Middle frontal gyrus (tissue), 1 donor: ENCODE measurements around the gene SEPTIN2.
A peak's percentile ranks its signal among the peaks of the same experiment; 100 is the strongest.
"Not testable (repeated sequence)": the region's sequence is repeated elsewhere in the genome, so short reads cannot be mapped to it uniquely, and the experiment has no call there.

Source experiments
- DNase-seq: peaks from one replicate; pipeline ENCODE4 v3.0.0-alpha.2; 2015; ENCODE audit warnings: low spot score; ENCODE audit errors: extremely low spot score

The SEPTIN2 gene

GRCh38 chr2:241313543-241314095, 2.1 kb upstream of the SEPTIN2 start:
- no peak for DNase-seq

DNA sequence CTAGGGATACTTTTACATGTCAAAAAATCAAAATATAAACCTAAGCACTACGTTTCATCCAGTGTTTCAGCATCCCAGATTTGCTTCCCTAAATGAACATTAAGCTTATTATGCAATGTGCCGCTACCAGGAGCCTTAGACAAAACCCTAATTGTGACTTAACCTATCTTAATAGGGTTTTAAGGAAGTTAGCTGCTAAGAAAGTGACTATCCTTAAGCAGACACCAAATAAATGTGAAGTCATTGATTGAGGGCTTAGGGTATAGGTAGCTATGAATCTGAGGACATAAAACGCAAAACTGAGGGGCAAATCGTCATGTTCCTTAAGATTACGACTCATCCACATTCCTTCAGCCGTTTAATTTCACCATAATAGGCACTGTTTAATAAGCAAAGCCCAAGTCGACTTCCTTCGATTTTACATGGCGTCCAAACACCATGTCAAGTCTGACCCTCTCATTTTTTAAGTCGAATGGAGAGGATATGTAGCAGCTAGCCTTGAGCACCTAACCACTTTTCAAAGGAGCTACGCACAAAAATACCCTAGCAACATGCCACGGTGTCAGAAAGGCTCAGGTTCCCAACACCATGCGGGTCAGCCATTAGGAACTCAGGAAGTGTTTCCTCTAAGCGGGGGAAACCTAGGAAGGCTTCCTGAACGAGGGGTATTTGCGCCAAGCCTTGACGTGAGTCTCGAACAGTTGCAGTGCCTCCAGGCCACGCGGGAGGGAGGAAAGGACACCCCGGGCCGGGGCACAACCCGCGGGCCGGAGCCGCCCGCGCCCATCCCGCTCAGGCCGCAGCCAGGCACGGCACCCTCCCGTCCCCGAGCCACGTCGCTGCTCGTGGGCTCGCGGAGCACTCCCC, 1.3 kb upstream of the SEPTIN2 start:
- DNase-seq = no peak

- peak; percentile 92 for DNase-seq
Observed at GRCh38 chr2:241315093-241315878, 439 bp upstream of the SEPTIN2 start, which contains the start of gene HDLBP. TSS of gene HDLBP (minus strand) at chr2:241315672. CDS start at chr2:241266869, 48,803 bp downstream.

GRCh38 chr2:241316825-241317224, 1.1 kb downstream of the SEPTIN2 start:
- DNase-seq = no peak

DNA sequence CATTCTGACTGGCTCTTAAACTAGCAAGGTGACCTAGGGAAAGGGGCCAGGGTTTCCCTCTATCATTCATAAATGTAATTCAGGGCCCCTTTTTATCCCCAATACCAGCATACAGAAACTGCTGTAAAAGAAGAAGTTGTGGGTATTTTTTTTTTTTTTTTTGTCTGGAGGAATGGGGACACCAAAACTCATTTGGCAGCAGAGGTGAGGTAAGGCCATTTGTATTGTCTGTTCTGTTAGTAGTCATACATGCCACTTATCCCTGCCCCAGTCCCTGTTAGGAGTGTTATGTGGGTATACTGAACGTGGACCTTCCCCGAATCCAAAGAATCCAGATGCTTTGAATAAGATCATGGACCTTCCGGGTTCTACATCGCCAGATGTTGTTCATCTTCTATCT, 1.7 kb downstream of the SEPTIN2 start:
- DNase-seq = no peak

GRCh38 chr2:241318830-241319229, 3.1 kb downstream of the SEPTIN2 start:
- DNase-seq = not testable (repeated sequence)

DNA sequence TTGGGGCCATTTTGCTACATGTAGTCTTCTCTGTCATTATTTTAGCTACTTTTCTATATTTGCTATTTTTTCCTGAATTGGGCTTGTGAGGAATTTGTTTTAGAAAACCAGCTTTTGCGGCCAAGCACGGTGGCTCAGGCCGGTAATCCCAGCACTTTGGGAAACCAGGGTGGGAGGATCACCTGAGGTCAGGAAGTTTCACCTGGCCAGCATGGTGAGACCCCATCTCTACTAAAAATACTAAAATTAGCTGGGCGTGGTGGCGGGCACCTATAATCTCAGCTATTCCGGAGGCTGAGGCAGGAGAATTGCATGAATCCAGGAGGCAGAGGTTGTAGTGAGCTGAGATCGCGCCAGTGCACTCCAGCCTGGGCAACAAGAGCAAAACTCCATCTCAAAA, 4.7 kb downstream of the SEPTIN2 start:
- DNase-seq = no peak

- no peak for DNase-seq
Observed at GRCh38 chr2:241321033-241321432, 5.3 kb downstream of the SEPTIN2 start.

DNA sequence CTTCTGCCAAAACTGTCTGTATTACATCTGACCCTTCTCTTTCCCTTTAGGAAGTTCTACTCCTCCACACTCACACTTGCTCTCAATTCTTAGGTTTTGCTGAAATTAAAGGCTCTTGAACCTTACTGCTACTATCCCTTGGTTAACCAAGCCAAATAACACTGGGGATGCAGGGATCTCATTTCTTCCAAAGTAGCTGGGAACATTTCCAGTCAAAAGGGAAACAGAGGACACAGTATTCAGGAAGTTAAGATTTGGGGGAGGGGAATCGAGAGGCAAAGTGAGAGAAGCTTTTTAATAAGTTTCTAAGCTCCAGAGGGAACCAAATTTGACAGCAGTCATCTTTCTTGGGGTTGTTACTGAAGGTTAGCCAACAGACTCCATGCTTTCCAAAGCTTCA, 6.2 kb downstream of the SEPTIN2 start:
- no peak for DNase-seq

DNA sequence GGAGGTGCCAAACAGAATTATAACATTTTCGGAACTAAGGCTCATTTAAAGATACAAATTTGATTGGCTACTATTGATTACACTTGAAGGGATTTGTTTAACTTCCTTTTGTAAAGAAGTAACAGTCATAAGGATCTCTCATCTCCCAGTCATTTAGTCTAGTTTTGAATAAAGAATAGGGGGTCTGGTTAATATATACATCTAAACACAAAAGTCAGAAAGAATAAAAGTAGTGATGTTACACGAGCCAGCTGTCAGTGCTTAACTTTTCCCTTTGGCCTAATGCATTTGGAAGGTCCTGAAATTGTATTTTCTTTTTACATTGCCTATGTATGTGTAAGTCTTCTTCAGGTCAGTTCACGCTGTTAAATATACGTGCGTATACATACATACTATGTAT, 8.1 kb downstream of the SEPTIN2 start:
- no peak for DNase-seq

DNA sequence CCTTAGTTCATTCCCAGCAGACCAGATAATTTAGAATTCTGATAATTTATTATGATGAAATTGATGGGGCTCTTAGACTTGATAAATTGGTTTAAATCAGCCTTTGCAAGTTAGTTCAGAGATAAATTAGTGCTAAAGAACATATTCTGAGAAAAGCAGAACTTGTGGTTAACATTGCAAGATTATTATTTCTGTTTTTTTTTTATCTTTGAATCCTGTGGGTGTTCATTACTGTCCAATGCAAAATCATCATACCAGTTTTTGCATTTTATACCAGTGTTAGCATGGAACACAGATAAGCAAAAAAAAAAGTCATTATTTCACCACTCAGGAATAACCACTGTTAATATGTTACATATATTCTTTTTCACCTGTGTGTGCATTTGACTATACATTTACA, 9.1 kb downstream of the SEPTIN2 start:
- DNase-seq = no peak

GRCh38 chr2:241325257-241325656, 9.5 kb downstream of the SEPTIN2 start:
- DNase-seq = no peak

DNA sequence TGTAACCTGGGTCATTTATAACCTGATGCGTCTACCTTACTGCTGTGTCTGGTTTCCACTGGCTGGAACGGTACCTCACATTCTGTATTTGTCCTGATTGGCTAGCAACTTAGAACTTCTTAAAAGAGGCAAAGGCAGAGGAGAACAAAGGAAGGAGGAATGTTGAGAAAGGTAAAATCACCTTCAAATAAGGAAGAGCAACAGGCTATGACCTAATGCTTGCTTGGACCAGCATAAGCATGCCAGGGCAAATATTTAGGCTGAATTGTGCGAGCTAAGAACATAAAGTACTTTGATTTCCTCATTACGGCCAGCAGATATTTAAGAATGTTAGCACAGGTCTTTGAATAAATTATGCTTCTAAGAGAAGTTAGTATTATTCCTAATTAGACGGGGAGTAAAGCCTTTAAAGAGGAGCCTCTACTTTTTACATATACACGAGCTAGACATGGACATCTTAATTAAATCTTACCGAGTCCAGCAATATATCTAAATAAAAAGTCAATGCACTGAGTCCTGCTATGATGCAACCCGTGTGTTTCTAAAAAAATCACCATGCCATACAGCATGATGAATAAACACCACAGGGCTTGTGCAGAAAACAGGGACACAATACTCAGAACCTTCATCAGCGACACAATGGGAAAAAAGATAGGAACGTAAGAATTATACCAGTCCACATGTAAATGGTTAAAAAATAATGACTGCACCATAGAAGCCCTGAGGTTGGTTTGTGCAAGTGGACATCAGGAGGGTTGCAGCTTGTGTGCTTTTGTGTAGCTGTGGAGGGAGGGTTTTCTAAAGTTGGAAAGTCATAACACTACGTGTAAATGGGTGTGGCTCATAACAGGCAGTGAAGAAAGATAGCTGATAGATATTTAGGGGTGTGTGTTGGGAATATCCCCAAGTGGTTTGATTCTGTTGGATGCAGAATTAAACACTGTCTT, 14.2 kb downstream of the SEPTIN2 start:
- no peak for DNase-seq

- no peak for DNase-seq
Observed at GRCh38 chr2:241330616-241330981, 14.9 kb downstream of the SEPTIN2 start.

DNA sequence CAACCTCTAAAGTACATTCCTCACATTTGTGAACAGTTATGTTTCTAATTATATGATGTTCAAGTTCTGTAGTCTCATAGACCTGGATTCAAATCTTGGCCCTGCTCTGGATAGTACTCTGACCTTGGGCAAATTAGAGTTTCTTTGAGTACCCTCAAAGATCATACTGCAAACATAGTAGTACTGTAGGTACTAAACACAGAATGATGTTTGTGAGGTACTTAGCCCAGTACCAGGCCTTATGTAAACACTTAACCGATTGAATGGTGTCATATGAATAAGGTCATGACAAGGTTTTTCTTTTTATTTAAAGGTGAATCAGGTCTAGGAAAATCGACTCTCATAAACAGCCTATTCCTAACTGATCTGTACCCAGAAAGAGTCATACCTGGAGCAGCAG, 19.1 kb downstream of the SEPTIN2 start:
- no peak for DNase-seq

- no peak for DNase-seq
Observed at GRCh38 chr2:241339839-241340630, 24.3 kb downstream of the SEPTIN2 start.

GRCh38 chr2:241340631-241341163, 25.0 kb downstream of the SEPTIN2 start:
- DNase-seq = no peak

DNA sequence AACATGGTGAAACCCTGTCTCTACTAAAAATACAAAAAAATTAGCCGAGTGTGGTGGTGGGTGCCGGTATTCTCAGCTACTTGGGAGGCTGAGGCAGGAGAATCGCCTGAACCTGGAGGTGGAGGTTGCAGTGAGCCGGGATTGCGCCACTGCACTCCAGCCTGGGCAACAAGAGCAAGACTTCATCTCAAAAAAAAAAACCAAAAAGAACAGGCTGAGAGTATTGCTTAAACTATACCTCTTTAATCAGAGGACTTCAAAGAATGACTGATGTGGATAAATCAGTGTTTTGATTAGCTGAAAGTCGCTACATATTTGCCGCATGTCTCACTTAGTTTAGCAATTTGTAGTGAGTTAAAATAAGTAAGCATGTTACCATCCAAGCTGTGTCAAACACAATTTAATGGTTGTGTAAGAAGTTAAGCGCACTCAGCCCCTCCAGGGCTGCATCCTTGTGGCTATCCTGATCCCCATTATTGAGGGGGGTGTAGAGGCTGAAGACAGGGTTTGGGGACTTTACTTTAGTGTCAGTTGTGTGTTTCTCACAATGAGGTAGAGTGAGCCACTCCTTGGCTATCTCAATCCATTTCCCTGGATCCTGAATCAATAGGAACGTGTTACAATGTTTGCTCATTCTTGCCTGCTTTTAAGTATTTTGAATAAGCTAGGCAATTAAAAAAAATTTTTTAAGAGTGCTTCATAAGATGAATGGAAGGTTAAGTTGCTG, 29.4 kb downstream of the SEPTIN2 start:
- no peak for DNase-seq

- no peak for DNase-seq
Observed at GRCh38 chr2:241349941-241350340, 34.2 kb downstream of the SEPTIN2 start.
